ENCODE measurements around the gene ANO9. TPM values are rescaled to one million over a fixed set of nuclear protein-coding genes. Genes with fewer than 3 reads are reported as not detected.
"Not testable (repeated sequence)": the region's sequence is repeated elsewhere in the genome, so short reads cannot be mapped to it uniquely, and the experiment has no call there.

Gene ANO9
- polyA plus RNA-seq, 12 donors, result 0.08 to 14.1 (median 0.31) TPM; not detected in 1

GRCh38 chr11:437228-437870 lies 4.5 kb downstream of the ANO9 start:
- no peak for DNase-seq

GRCh38 chr11:434999-435740 lies 6.6 kb downstream of the ANO9 start:
- DNase-seq, result not testable (repeated sequence)

GRCh38 chr11:434496-434895 lies 7.3 kb downstream of the ANO9 start:
- DNase-seq, result no peak

GRCh38 chr11:433641-434040 lies 8.2 kb downstream of the ANO9 start:
- no peak for DNase-seq

- DNase-seq, result no peak
Observed at GRCh38 chr11:433111-433510, 8.7 kb downstream of the ANO9 start.

GRCh38 chr11:432501-433100 lies 9.2 kb downstream of the ANO9 start:
- no peak for DNase-seq

GRCh38 chr11:431921-432320 lies 9.9 kb downstream of the ANO9 start:
- no peak for DNase-seq

GRCh38 chr11:429931-430456 lies 11.8 kb downstream of the ANO9 start:
- no peak for DNase-seq

- DNase-seq, result no peak
Observed at GRCh38 chr11:429391-429790, 12.4 kb downstream of the ANO9 start.

- DNase-seq, result no peak
Observed at GRCh38 chr11:428295-428694, 13.5 kb downstream of the ANO9 start.

GRCh38 chr11:426851-427250 lies 15.0 kb downstream of the ANO9 start:
- no peak for DNase-seq

GRCh38 chr11:425301-425700 lies 16.5 kb downstream of the ANO9 start:
- DNase-seq, result no peak

GRCh38 chr11:424766-425165 lies 17.0 kb downstream of the ANO9 start:
- DNase-seq, result not testable (repeated sequence)

- DNase-seq, result no peak
Observed at GRCh38 chr11:424232-424631, 17.6 kb downstream of the ANO9 start.

GRCh38 chr11:422249-422656 lies 19.6 kb downstream of the ANO9 start:
- no peak for DNase-seq

GRCh38 chr11:420911-421321 lies 20.9 kb downstream of the ANO9 start:
- no peak for DNase-seq

- no peak for DNase-seq
Observed at GRCh38 chr11:420054-420910, 21.5 kb downstream of the ANO9 start.

GRCh38 chr11:419248-420005 lies 22.4 kb downstream of the ANO9 start:
- DNase-seq, result no peak

GRCh38 chr11:418343-419247 lies 23.2 kb downstream of the ANO9 start:
- DNase-seq, result no peak

Data from muscle of arm (tissue), 12 donors.